SW480 (cell line): Measurements from ENCODE around the gene GALR2.
A peak's percentile ranks its signal among the peaks of the same experiment; 100 is the strongest.

Experiments
- DNase-seq: peaks from one replicate; pipeline ENCODE4 v3.0.0-alpha.2; 2016; ENCODE audit warnings: low spot score

GALR2 gene

DNA sequence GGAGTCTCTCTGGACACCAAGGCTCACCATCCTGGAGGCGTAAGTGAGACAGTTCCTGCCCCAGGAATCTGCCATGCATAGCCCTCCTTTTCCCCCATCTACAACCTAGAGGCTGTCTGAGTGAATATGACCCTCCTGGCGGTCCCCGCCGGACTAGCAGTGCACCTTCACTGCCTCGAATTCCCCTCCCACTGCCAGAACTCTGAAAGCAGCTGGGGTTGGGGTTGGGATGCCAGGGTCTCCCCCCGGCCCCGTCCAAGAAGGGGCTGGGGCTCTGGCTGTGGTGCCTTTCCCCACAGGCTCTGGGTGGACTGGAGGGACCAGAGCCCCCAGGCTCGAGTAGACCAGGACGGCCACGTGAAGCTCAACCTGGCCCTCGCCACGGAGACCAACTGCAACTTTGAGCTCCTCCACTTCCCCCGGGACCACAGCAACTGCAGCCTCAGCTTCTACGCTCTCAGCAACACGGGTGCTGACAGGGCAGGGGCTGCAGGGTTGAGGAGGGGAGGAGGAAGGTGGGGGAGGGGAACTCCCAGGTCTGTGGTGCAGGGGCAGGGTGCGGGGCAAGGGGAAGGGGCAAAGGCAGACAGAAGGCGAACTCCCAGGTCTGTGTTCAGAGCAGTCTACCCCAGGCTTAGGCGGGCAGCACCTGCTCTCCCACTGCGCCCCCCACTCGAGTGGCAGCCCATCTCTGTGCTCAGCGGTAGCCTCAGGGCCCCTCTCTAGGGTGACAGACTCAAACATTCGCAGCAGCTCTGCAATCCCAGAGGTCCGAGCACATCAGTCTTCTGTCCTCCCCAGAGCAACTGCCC is 5.6 kb downstream of the GALR2 start:
- DNase-seq, result peak; percentile 33

DNA sequence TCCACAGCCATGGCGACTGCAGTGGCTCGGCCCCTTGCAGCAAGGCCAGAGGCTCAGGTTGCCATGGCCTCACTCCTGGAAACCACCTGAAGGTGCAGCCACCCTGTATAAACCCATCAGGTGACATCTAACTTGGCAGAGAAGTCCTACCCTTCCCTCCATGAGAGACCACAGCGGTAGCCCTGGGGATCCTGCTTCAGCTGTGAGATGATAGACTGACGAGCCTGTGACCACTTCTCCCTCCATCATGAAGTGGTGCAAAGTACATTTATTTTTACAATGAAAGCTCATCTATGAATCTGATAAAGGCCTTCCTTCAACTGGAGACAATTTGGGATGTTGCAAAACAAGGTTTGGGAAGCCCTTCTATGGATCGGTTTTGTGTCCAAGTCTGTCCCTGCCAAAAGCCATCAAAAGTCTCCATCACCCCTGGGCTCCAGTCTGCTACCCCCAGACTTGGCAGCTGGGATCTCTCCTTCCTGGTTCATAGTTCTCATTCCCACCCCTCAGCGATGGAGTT is 6.2 kb downstream of the GALR2 start:
- no peak for DNase-seq

DNA sequence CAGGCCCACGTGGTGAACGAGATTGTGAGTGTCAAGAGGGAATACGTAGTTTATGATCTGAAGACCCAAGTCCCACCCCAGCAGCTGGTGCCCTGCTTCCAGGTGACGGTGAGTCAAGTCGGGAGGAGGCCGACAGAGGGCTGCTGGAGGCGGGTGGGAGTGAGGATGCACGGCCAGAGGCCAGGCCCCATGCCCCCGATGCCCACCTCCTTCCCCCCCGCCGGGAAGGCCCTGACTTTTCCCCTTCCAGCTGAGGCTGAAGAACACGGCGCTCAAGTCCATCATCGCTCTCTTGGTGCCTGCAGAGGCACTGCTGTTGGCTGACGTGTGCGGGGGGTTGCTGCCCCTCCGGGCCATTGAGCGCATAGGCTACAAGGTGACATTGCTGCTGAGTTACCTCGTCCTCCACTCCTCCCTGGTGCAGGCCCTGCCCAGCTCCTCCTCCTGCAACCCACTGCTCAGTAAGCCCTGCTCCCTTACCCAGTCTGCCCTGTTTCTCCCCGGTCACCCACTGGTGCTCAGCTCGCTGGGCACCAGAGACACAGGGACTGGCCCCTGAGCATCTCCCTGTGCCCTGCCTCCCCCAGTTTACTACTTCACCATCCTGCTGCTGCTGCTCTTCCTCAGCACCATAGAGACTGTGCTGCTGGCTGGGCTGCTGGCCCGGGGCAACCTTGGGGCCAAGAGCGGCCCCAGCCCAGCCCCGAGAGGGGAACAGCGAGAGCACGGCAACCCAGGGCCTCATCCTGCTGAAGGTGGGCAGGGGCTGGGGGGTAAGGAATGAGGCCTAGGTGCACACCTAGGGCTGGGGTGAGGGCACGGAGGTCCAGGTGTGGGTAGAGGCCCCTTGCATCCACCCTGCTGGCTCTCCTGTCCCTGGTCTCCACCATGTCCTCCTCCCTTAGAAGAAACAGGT is 7.0 kb downstream of the GALR2 start:
- DNase-seq, result no peak

DNA sequence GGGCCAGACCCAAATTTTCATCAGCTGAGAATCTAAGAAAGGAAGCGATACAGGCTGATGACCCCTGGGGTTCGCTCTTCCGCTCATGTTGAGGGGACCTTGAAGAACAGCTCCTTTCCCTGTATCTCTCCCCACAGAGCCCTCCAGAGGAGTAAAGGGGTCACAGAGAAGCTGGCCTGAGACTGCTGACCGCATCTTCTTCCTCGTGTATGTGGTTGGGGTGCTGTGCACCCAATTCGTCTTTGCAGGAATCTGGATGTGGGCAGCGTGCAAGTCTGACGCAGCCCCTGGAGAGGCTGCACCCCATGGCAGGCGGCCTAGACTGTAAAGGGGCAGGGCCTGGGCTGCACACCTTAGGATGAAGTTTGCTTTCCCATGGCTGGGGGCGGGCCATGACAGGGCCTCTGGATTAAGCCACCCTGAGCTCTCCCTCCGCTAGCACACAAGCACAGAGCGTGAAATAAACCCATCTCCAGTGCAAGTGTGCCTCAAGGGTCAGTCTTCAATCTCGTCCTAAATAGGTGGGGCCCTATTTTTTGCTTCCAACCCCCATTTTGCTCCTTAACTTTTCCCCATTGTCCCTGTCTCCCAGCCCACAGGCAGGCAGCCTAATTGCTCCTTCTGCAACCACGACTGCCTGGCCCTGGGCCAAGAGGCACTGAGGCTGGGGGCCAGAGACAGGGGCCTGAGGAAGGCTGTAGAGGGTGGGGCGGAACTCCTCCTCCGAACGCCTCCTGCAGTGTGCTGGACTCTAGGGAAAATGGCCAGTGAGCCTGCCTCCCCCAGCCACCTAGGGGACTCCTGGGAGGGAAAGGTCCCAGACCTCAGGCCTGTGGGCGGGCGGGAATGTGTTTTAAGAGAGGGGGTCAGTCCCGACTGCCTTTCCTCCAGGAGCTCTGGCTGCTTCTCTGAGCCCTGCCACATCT is 8.0 kb downstream of the GALR2 start:
- DNase-seq, result no peak

DNA sequence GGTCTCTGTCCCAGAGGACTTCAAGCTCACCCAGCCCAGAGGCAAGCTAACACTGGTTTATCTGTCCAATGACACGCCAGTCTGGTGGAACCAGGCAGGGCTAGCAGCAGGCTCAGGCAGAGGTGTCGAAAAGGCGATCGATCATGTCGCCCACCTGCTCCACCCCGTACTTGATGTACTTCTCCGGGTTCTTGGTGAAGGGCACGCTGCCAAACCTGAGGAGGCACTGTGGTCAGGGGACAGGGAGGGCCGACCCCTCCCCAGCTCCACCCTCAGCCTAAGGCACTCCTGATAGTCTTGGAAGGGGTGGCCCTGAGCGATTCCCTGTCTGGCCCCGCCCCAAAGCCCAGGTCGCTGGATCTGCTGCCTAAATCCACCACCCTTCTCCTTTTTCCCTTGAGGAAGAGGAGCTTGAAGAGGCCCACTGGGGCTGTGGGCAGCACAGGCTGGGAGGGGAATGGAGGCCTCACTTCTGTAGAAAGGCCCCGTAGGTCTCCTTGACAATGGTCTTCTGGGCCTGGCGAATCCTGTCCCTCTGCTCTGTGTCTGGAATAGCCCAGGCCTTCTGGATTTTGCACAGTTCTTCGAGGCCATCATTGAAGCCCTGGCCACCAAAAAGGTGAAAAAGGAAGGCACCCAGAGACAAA is 9.1 kb downstream of the GALR2 start:
- no peak for DNase-seq

DNA sequence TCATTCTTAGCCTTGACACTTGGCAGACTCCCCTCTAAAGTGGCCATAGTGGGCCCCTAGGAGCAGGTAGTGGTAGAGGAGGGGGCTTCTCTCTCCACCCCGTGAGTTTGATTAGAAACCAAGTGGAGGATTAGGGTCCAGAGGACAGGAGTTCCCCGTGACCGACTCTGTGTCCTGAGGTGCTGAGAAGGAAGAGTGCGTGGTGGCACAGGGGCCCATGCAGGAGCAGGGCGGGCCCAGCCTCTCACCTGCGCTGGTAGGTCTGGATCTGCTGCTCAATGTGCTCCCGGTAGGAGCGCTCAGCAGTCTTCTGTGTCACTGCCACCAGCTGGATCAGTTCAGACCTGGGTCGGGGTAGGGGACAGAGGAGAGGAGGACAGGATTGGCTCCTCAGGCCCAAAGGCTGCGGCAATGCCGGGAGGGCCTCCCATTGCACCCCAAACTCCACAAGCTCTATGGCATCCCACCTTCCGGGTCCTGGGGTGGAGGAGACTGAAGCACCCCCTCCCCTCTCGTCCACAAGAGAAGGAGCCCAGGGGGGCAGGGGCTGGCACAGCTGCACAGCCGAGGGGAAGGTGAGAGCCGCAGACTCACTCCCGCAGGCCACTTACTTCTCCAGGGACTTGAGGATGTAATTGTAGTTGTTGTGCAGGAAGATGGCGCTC is 10.6 kb downstream of the GALR2 start:
- DNase-seq, result no peak

DNA sequence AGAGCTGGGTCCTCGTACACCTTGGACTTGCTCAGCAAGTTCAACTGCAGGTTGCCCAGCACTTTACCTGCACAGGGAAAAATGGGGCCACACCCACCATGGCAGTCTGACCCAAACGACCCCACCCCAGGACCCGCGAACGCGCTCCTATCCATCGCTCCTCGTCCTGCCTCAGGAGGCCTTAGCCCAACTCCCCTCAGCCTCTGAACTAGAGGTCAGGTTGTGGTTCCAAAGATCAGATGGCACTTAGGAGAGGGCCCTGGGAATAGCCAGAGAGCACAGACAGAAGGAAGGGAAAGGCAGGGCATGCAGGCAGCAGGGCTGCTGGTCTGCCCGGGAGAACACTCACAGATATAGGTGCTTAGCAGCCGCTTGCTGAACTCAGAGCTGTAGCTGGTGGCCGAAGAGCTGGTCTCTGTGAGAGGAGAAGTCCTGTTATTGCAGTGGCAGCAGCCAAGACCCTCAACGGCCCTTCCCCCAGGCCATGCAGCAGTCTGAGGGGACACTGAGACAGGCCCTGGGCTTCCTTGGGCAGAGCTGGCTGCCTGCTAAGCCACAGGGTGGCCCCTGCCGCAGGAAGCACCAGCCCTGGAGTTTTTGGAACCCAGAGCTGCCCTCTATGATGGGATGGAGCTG is 11.3 kb downstream of the GALR2 start:
- DNase-seq, result no peak

DNA sequence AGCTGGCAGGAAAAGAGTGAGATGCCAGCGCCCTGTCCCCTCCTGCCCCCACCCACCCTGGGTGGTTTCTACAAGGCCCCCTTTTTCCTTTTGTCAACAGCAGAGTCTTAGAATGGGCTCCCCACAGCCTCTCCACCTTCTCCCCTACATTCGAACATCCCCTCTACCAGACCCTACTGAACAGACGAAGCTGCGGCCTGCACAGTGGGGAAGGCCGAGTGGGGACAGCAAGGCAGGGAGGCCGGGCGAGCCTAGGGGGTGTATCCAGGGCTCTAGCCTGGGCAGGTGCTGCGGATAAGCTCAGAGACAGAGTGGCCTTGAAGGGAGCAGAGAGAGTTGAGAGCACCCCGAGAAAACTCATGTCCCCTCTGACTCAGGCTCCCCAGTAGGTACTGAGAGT is 11.8 kb downstream of the GALR2 start:
- DNase-seq, result no peak

DNA sequence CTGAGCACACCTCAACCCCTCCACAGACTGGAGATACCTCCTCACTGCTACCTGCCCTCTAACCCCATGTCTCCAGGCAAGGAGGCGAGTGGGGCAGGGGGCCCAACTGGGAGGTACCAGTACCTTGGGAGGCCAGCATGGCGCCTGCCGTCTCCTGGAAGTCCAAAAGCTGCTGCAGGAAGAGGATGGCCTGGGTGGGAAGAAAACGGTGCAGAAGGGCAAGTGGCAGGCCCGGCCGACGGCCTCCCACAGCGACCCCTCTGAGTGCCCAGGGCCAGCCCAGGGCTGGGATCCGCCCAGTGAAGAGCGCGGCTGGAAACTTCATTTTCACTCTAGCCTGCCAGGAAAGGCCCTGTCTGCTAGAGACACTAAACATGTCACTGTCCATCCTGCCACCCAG is 12.9 kb downstream of the GALR2 start:
- DNase-seq, result no peak

DNA sequence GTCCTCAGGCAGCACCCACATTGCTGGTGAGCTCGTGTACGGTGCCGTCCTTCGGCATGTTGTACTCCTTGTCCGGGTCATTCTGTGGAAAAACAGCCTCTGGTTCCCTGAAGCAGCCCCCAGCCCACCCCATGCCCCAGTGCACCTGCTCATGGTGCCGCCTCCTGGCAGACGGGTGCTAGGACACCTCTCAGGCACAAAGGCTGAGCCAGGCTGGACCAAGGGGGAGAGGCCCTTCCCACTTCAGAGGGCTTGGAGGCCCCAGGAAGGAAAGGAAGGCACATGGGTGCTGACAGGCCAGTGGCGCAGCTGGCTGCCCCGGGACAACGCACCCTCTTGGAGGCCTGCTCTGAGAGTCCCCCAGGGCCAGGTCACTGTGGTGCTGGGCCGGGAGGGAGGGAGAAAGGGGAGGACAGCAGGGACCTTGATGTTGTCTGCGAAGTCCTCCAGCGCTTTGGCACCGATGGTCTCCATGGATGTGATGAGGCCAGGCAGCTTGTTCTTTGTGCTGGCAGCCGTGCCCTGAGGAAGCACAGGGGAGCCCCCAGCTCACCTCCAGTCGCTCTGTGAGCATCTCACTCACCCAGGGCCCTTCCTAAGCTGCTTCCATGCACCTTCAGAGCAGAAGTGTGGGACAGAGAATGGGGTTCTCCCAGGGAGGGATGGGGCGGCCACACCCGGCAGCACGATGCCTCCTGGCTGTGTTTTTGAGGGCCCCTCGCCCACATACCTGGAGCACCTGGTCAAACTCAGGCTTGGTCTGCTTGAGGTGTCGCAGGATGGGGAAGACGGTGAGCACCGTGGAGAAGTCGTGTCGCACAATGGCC is 13.7 kb downstream of the GALR2 start:
- no peak for DNase-seq

DNA sequence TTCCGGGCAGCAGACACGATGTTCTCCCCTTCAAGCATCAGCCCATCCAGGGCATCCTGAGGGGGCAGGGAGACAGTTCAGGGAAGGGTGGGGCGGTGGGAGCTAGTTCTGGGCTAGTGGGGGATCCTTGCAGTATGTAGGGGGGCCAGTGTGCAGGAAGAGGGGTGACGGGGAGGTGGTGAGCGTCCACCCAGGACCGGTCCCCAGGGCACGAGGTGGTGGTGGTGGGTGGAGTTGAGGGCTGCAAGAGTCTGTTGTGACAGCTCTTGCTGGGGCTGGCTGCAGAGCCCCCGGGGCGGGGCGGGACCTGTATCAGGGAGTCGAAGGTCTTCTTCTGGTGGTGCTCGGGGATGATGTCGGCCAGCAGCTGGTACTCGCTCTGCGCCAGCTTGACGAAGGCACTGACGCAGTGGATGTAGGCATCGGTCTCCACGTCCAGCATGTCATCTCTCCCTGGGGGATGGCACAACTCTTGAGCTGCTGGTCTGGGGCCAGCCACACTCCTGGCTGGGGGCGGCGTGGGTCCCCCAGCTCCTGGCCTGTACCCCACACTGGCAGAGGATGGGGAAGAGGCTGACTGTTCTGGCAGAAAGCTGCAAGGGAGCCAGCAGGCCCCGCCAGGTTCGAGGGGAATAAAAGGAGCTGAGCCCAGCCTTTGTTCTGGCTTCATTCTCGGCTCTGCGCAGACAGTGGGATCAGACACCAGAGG is 14.4 kb downstream of the GALR2 start:
- DNase-seq, result no peak

DNA sequence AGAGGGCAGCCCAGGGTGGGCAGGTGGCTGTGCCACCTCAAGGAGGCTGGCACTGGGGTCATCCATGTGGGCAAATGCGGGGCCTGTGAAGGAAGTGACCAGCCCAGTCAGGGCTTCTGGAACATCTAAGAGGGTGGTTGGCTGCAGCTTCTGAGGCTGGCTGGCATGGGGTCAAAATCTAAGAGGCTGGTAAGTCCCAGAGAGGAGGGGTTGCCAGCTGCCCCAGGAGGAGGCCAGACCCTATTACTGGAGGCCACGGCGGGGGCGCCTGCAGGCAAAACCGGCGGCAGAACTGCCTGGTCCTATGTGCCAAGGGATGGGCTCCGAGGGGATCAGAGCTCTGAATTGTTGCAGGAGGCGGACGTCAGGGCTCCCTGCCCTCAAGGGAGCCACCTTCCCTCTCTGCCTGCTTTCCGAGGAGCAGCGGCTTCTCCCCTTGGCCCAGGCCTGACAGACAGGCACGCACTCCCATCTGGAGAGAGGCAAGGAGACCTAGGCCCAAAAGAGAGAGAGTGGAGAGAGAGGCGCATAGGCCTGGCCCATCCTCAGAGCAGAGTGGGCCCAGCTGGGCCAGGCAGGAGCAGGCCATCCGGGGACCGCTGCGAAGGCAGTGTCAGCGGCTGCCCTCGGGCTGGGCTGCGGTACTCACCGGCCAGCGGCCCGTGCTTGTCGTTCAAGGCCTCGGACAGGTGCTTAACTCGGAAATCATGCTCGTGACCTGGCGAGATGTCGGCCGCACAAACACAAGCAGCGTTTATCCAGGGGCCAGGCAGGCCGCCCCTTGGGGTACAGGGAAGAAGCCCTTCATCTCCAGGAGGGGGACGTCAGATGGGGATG is 15.3 kb downstream of the GALR2 start:
- DNase-seq, result no peak

DNA sequence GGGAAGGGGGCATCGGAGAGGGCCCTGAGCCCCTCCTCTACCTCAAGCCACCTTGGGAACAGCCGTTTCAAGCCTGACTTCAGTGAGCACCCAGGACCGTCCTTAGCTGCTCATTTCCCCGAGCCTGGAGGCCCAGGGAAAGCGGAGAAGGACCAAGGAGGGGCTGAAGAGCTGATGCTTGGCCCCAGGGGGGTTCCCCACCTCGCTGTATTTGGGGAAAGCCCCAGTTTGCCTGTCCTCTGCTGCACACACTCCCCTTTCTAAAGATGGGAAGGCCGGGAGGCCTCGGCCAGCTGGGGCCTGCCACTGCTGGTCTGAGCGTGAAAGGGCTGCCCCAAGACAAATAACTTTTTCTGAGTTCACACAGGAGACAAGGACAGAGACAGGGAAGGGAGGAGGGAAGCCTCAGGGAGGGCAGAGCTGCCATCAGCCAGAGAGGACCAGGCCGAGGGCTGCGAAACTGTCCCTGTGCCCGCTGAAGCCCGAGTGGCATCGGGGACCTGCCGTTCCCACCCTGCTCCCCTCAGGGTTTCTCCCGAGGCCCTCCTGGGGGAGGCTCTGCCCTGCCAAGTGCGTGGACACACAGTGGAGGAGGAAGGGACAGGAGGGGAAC is 16.0 kb downstream of the GALR2 start:
- DNase-seq, result no peak

DNA sequence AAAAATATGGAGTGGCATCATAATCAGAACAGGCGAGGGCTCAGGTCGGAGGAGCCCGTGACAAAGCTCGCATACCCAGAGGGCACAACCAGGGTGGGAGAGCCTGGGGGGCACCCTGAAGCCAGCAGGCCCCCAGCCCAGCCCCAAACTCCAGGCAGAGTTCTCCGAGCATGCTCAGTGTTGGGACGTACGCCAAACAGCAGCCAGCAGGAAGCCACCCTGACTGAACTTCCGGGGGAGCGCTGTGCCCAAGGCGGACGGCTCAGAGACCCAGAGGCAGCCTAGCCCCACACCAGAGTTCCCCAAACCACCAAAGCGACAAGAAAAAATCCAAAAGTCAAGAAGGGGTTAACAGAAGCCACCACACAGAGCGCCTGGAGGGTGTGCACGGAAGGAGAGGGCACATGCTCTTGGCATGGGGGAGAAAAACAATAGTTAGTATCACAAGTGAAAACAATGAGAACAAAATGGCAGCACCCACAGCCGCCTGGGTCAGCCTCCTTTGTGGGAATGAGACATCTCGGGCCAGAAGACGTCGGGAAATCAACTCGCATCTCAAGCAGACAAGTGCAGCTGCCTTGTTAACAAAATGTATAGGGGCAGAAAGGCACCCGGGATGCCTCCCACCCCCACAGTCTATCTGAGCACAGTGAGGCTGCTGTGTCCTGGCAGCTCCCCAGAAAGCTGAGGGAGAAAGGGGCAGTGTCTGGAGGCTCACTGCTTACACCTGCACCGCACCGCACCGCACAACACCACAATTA is 17.1 kb downstream of the GALR2 start:
- no peak for DNase-seq

DNA sequence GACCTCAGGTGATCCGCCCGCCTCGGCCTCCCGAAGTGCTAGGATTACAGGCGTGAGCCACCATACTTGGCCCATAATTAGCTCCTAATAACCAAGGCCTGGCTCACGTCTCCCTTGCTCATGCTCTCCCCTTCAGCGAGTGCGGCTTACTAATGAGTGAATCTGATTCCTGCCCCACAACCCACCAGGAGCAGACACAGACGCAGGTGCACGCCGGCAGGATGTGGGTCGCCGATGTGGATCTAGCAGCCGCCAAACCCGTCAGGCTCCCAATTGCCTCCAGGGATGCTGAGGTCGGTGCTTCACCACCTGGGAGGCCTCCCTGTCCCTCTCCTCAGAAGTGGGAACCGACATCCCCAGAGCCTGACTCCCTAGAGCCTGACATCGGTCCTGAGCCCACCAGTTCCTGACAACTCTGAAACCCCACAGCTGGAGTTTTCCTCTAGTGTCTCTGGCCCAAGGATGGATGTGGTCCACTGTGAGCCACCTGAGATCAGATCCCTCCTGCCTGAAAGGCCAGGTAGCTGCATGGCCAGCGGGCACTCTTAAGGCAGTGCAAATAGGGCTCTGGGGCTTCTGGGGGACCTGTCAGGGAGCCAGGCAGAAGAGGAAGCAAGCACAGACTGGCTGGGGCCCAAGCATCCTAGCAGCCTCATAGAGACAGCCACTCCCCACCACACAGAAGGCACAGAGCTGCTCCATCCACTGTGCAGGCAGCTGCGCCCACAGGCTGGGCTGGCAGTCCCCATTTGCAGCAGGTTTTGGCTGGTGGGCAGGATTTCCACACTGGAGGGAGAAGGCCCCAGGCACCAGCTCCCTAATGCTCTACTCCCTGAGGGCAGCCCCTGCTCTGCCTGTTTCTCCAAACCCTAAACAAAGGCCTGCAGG is 18.2 kb downstream of the GALR2 start:
- no peak for DNase-seq

DNA sequence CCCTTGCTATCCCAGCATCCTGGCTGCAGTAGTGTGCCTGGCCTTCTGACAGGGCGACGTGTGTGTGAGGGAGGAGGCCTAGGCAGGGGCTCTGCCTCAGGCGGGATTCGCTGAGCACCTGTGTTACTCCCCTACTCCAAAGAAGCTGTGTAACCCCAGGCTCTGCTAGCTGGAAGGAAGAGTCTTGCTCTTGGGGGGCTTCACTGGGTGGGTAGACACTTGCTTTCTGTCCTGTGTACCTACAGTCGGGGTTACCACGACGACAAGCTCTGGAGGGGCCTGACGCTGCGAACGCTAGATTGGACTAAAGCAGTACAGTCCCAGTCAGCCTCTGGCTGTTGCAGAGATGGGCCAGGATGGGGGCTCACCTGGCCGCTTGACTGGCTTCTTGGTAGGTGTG is 19.5 kb downstream of the GALR2 start:
- no peak for DNase-seq
